Measurements from ENCODE around the gene RGS9.

Gene RGS9

DNA sequence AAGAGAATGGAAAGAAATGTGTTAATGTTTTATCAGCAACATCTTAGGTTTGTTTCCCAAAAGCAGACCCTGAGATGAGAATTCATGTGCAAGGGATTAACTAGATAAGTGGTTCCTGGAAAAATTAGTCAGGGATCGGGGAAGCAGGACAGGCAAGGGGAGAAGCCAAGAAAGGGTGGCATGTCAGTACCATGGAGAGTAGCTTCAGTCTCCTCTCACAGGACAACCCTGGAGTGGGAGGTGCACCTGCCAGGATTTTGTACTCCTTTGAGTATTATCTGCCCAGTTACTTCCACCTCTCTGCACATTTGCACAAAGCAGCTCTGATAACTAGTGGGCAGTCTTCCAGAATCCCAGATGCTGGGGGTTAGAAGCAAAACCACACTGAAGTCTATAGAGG is 117.0 kb downstream of the RGS9 start:
- no peak for DNase-seq (ENCODE audit: low read depth in 1 of 2, low spot score in 1 of 2)

- DNase-seq (ENCODE audit: low read depth in 1 of 2, low spot score in 1 of 2): no peak
Measured at GRCh38 chr17:65259281-65259680, 122.1 kb downstream of the RGS9 start.

GRCh38 chr17:65259696-65260485 is 122.7 kb downstream of the RGS9 start:
- DNase-seq (ENCODE audit: low read depth in 1 of 2, low spot score in 1 of 2): no peak

GRCh38 chr17:65260626-65261025 is 123.5 kb downstream of the RGS9 start:
- no peak for DNase-seq (ENCODE audit: low read depth in 1 of 2, low spot score in 1 of 2)

DNA sequence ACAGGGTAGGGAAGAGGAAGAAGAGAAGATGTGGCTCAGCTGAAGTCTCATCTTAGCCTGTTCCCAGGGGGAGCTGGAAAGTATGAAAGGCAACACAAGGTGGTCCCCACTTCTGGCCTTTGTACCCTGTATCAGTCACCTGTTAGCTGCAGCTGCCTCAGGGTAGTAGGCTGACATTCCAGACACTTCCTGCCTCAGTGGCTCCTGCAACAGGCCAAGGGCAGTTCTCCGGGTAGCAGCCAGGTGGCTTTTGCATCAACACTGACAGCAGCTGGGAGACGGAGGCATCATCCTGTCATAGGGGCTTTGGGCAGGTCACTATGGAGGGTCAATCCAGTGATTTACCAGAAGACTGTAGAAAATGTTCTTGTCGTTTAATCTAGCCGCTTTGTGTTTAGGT is 124.0 kb downstream of the RGS9 start:
- DNase-seq (ENCODE audit: low read depth in 1 of 2, low spot score in 1 of 2): no peak

DNA sequence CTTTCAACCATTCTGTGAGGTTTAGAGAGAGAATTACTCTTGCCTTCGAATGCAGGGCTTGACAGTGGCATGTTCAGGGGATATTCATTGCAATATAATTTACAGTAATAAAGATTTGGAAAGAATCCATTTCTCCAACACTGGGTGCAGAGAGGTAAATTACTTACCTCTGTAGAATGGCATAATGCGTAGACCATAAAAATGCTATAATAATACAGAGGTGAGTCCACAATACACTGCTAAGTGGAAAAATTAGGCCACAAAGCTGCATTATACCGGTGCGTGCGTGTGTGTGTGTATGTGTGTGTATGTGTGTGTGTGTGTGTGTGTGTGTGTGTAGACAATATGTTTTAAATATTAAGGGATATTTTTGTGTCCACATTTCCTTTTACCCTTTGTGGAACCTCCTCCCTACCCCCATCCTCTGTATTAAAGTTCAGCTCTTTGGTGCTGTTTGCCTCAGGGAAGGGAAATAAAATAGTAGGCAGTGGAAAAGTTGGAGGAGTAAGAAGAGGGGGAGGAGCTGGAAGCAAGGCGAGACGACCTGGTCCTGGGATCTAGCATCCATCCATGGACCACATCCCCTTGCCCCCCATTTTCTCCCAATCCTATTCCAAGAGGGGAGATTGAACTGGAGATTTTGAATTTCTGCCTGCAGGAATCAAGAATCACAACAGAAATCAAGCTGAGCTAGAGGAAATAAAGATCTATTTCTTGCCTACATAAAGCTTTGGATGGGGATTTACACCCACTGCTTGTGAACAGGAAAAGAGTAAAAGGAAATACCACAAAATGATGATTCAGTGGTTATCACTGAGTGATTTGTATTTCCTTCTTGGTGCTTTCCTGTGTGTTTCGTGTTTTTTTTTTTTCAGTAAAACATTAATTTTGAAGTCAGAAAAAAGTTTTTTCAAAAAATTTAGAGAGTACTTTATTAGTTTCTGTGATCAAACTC is 124.8 kb downstream of the RGS9 start:
- DNase-seq (ENCODE audit: low read depth in 1 of 2, low spot score in 1 of 2): no peak

DNA sequence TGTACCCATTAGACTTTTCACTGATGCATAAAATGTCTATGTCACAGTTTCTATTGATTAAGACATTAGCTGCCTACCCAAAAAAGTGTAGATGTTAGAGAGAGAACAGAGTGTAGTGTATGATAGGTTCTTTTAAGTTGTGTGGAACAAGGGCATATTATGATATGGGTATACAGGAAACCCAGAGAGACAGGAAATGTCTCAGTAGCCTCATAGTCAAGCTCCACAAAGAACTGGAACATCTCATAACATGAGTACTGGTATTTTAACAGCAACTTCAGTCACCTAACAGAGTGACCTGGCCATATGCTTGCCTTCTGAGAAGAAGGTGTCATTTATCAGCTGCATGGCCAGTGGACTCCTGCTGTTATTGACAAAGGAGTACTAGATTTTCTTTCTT is 128.1 kb downstream of the RGS9 start:
- no peak for DNase-seq (ENCODE audit: low read depth in 1 of 2, low spot score in 1 of 2)

DNA sequence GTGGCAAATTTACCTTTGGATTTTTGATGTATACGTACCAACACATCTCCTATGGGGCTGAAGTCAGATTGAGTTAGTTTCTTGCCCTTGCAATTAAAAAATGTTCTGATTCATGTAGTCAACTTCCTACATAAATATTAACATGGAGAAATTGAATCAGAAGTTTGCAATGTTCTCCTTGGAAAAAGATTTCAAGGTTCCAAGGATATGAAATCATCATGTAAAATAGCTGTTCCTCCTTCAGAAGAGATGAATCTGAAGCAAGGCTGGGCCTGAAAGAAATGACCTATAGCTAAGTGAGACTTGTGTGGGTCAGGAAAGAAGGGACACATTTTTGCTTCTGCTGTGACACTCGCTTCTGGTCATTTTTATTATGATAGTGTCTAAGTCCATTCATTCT is 131.7 kb downstream of the RGS9 start:
- no peak for DNase-seq (ENCODE audit: low read depth in 1 of 2, low spot score in 1 of 2)

DNA sequence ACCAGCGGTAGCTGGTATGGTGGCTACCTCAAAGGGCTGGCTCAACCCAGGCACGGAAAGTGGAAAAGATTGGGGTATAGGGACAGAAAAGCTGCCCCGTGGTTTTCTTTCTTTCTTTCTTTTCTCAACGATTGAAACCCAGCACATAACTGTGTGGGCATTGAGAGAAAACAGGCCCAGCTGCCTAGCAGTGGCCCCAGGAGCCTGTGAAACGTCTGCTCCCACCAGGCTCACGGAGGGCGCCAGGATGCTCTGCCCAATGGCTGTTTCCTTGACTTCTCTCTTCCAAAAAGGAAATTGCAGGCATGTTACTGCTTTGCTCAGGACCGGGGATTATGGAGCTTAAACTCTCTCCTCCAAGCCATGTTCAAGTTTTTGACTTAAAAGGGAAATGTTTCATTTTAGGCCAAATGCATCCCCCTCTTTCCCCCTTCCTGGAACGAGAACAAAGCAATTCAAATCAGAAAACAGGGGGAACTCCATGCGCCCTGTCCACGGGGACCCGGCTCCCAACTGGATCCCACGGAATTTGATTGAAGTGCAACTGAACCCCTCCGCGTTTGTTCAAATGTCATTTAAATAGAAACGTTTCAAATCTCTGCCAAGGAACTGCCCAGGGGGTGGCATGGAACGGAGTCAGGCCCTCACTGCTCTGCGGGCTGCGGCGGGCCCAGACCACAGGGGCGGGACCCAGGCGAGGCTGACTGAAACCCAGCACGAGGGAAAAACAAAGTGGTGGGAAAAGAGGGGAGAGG is 133.5 kb downstream of the RGS9 start:
- DNase-seq (ENCODE audit: low read depth in 1 of 2, low spot score in 1 of 2): no peak

GRCh38 chr17:65271296-65271695 is 134.1 kb downstream of the RGS9 start:
- DNase-seq (ENCODE audit: low read depth in 1 of 2, low spot score in 1 of 2): no peak
